NCI-H2029 (cell line): ENCODE results near the gene KPNB1.

Source experiments
- DNase-seq: peaks from one replicate; lab custom pipeline; 2025; lab: John Stamatoyannopoulos, UW

The KPNB1 gene

GRCh38 chr17:47711366-47712099, 61.8 kb downstream of the KPNB1 start:
- no peak for DNase-seq

GRCh38 chr17:47712330-47713023, 62.8 kb downstream of the KPNB1 start:
- DNase-seq: no peak

- DNase-seq: no peak
These were observed 64.4 kb downstream of the KPNB1 start for GRCh38 chr17:47713980-47714700.

- no peak for DNase-seq
These were observed 65.2 kb downstream of the KPNB1 start for GRCh38 chr17:47714773-47715396.

- no peak for DNase-seq
These were observed 66.1 kb downstream of the KPNB1 start for GRCh38 chr17:47715669-47716325.

GRCh38 chr17:47716375-47716774, 66.7 kb downstream of the KPNB1 start:
- DNase-seq: no peak

- DNase-seq: no peak
These were observed 67.6 kb downstream of the KPNB1 start for GRCh38 chr17:47717261-47717697.

GRCh38 chr17:47717979-47718621, 68.4 kb downstream of the KPNB1 start:
- no peak for DNase-seq

GRCh38 chr17:47718634-47719405, 69.1 kb downstream of the KPNB1 start:
- DNase-seq: no peak

GRCh38 chr17:47719411-47720152, 69.9 kb downstream of the KPNB1 start:
- no peak for DNase-seq

- DNase-seq: no peak
These were observed 70.5 kb downstream of the KPNB1 start for GRCh38 chr17:47720196-47720595.

- DNase-seq: no peak
These were observed 71.2 kb downstream of the KPNB1 start for GRCh38 chr17:47720754-47721533.

GRCh38 chr17:47721725-47722124, 72.0 kb downstream of the KPNB1 start:
- no peak for DNase-seq

GRCh38 chr17:47724705-47725104, 75.0 kb downstream of the KPNB1 start:
- DNase-seq: no peak

GRCh38 chr17:47725446-47726111, 75.9 kb downstream of the KPNB1 start:
- no peak for DNase-seq

- DNase-seq: no peak
These were observed 77.3 kb downstream of the KPNB1 start for GRCh38 chr17:47726796-47727703.

- DNase-seq: no peak
These were observed 78.0 kb downstream of the KPNB1 start for GRCh38 chr17:47727704-47728036.
